HG02642 (cell line): ENCODE results near the gene DPYD.
A peak's percentile ranks its signal among the peaks of the same experiment; 100 is the strongest.

ENCODE experiments used
- ATAC-seq: cut with Tn5 transposase; IDR thresholded peaks from one replicate; pipeline ENCODE4 v1.9.1; 2021; ENCODE audit warnings: mild to moderate bottlenecking; ENCODE audit not compliant: unreplicated experiment, poor library complexity

Gene DPYD

GRCh38 chr1:97565886-97566285 lies 354.9 kb downstream of the DPYD start:
- ATAC-seq, result no peak

- no peak for ATAC-seq
Observed at GRCh38 chr1:97563926-97564325, 356.9 kb downstream of the DPYD start.

- no peak for ATAC-seq
Observed at GRCh38 chr1:97562081-97562480, 358.8 kb downstream of the DPYD start.

- ATAC-seq, result no peak
Observed at GRCh38 chr1:97560714-97561113, 360.1 kb downstream of the DPYD start.

GRCh38 chr1:97553971-97554370 lies 366.9 kb downstream of the DPYD start:
- ATAC-seq, result no peak

- no peak for ATAC-seq
Observed at GRCh38 chr1:97551113-97551512, 369.7 kb downstream of the DPYD start.

GRCh38 chr1:97545446-97545845 lies 375.4 kb downstream of the DPYD start:
- no peak for ATAC-seq

GRCh38 chr1:97540346-97540888 lies 380.4 kb downstream of the DPYD start:
- ATAC-seq, result no peak

GRCh38 chr1:97538113-97538512 lies 382.7 kb downstream of the DPYD start:
- no peak for ATAC-seq

- ATAC-seq, result no peak
Observed at GRCh38 chr1:97533358-97533757, 387.5 kb downstream of the DPYD start.

- no peak for ATAC-seq
Observed at GRCh38 chr1:97529600-97529999, 391.2 kb downstream of the DPYD start.

GRCh38 chr1:97524211-97524610 lies 396.6 kb downstream of the DPYD start:
- ATAC-seq, result no peak

GRCh38 chr1:97516588-97516987 lies 404.2 kb downstream of the DPYD start:
- no peak for ATAC-seq

- ATAC-seq, result no peak
Observed at GRCh38 chr1:97508653-97509218, 412.1 kb downstream of the DPYD start.

- ATAC-seq, result no peak
Observed at GRCh38 chr1:97507863-97508262, 413.0 kb downstream of the DPYD start.

GRCh38 chr1:97506368-97506767 lies 414.5 kb downstream of the DPYD start:
- ATAC-seq, result no peak

- ATAC-seq, result peak; percentile 98
Observed at GRCh38 chr1:97505816-97506215, 415.0 kb downstream of the DPYD start.

GRCh38 chr1:97505289-97505688 lies 415.5 kb downstream of the DPYD start:
- peak; percentile 20 for ATAC-seq

- no peak for ATAC-seq
Observed at GRCh38 chr1:97502360-97502759, 418.5 kb downstream of the DPYD start.

- no peak for ATAC-seq
Observed at GRCh38 chr1:97501628-97502027, 419.2 kb downstream of the DPYD start.

GRCh38 chr1:97500760-97501159 lies 420.1 kb downstream of the DPYD start:
- ATAC-seq, result no peak

GRCh38 chr1:97499667-97500066 lies 421.2 kb downstream of the DPYD start:
- no peak for ATAC-seq

GRCh38 chr1:97489834-97490233 lies 431.0 kb downstream of the DPYD start:
- no peak for ATAC-seq
